ENCODE results near the gene MED13L.

MED13L gene

DNA sequence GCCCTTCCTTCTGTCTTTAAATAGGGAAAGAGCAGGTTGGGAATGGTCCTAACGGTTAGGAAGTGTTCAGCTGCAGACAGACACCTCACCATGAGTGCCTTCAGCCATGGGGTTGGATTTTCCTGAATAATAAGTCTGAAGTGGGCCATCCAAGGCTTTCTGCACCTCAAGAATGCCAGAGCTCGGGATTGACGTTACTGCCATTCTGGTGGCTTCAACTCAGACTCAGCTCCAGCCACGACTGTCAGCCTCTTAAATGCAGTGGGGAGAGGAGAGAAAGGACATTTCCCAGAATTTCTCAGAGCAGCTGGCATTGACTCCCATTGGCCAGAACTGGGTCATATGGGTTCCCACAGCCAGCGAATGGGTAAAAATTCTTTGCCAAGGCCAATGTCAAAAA, 363.4 kb downstream of the MED13L start:
- H3K4me3 ChIP-seq (ENCODE audit: low read depth, low read length), result no peak overlapping the region
- DNase-seq (ENCODE audit: low read depth), result no peak
- TF ChIP-seq, protein P1, sequence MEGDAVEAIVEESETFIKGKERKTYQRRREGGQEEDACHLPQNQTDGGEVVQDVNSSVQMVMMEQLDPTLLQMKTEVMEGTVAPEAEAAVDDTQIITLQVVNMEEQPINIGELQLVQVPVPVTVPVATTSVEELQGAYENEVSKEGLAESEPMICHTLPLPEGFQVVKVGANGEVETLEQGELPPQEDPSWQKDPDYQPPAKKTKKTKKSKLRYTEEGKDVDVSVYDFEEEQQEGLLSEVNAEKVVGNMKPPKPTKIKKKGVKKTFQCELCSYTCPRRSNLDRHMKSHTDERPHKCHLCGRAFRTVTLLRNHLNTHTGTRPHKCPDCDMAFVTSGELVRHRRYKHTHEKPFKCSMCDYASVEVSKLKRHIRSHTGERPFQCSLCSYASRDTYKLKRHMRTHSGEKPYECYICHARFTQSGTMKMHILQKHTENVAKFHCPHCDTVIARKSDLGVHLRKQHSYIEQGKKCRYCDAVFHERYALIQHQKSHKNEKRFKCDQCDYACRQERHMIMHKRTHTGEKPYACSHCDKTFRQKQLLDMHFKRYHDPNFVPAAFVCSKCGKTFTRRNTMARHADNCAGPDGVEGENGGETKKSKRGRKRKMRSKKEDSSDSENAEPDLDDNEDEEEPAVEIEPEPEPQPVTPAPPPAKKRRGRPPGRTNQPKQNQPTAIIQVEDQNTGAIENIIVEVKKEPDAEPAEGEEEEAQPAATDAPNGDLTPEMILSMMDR (IDR thresholded peaks at IDR 0.05; ENCODE audit: low read depth, low read length, missing control alignments), result no peak

DNA sequence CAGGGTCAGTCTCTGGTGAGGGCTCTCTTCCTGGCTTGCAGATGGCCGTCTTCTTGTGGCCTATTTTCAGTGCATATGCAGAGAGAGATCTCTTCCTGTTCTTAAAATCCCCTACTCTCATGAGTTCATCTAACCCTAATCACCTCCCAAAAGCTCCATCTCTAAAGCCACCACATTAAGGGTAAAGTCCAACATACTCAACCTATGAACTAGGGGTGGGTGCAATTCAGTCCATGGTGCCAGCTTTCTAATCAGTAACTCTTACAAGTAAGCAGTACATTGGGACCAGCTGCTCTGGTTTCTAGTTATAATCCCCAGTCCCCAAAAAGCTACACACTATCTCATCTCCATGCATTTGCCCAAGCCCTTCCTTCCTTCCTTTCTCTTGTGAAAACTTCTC, 365.1 kb downstream of the MED13L start:
- no peak overlapping the region for H3K4me3 ChIP-seq (ENCODE audit: low read depth, low read length)
- no peak for DNase-seq (ENCODE audit: low read depth)
- TF ChIP-seq, protein P1 (IDR thresholded peaks at IDR 0.05; ENCODE audit: low read depth, low read length, missing control alignments), result no peak

DNA sequence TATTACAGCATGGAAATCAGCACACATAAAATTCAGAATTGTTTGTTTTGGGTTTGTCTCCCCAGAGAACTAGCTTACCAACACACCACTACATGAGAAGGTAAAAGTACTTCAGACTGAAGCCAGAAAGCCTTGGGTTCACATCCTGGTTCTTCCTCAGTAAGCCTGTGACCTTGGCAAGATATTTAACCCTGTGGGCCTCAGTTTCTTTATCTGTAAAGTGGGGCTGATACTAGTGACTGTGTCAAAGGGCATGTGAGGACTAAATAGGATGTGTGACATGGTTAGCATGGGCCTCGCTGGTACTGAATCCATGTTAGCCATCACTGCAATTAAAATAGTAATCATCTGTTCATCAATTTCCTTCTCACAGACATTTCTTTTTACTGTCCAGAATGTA, 366.1 kb downstream of the MED13L start:
- no peak for DNase-seq (ENCODE audit: low read depth)
- H3K4me3 ChIP-seq (ENCODE audit: low read depth, low read length), result no peak overlapping the region
- TF ChIP-seq, protein P1 (IDR thresholded peaks at IDR 0.05; ENCODE audit: low read depth, low read length, missing control alignments), result no peak

DNA sequence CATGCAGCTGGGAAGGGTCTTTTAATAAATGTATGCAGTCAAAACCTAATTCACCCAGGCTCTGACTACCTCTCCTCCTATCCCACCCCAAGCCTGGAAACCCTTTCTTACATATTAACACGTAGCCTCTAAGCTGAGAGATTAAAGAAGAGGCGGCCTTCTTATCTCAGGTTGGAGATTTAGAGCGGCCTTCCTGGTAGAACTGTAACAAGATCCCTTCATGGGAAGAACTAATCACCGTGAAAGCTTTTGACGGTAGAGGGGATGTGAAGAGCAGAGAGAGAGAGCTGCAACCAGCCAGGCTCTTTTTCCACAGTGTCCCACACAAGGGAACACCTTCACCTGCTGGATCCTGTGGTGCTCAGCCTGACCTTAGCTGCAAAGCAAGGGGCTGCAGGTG, 367.4 kb downstream of the MED13L start:
- DNase-seq (ENCODE audit: low read depth), result no peak
- H3K4me3 ChIP-seq (ENCODE audit: low read depth, low read length), result no peak overlapping the region
- TF ChIP-seq, protein P1 (IDR thresholded peaks at IDR 0.05; ENCODE audit: low read depth, low read length, missing control alignments), result no peak

All from GM12864 (cell line).